Liver (tissue), 9 donors: ENCODE measurements around the gene IFIT3. TPM values are rescaled to one million over a fixed set of nuclear protein-coding genes. Genes with fewer than 3 reads are reported as not detected.

Source experiments
- DNase-seq: peaks from one replicate; pipeline ENCODE4 v3.0.0-alpha.2; 2017; ENCODE audit warnings: low spot score
- H3K27ac ChIP-seq, 2 donors: one replicate each; pipeline ENCODE4 v1.7.0; 2013; ENCODE audit warnings: inconsistent platforms in 2 of 2, low read length in 2 of 2, control low read depth in 1 of 2, low read depth in 1 of 2, mild to moderate bottlenecking in 1 of 2
- H3K27me3 ChIP-seq, 4 donors: one replicate each; pipeline versions ENCODE4 v1.6.1 to v1.7.0; 2013; ENCODE audit warnings: low read length in 3 of 4, inconsistent platforms in 1 of 4, mild to moderate bottlenecking in 1 of 4, moderate library complexity in 1 of 4; ENCODE audit not compliant: control insufficient read depth in 4 of 4, insufficient read depth in 4 of 4
- H3K36me3 ChIP-seq, 4 donors: one replicate each; pipeline versions ENCODE4 v1.6.1 to v1.7.0; 2013; ENCODE audit warnings: low read length in 3 of 4, mild to moderate bottlenecking in 3 of 4, low read depth in 1 of 4, moderate library complexity in 1 of 4; ENCODE audit not compliant: control insufficient read depth in 4 of 4, insufficient read depth in 3 of 4
- H3K4me1 ChIP-seq, 4 donors: one replicate each; pipeline versions ENCODE4 v1.6.1 to v1.7.0; 2013; ENCODE audit warnings: low read length in 3 of 4, mild to moderate bottlenecking in 3 of 4, moderate library complexity in 1 of 4; ENCODE audit not compliant: control insufficient read depth in 4 of 4, insufficient read depth in 4 of 4
- H3K4me3 ChIP-seq, 3 donors: one replicate each; pipeline versions ENCODE4 v1.6.1 to v1.7.0; 2013; ENCODE audit warnings: low read length in 3 of 3, control low read depth in 1 of 3, low read depth in 1 of 3, mild to moderate bottlenecking in 1 of 3
- H3K9ac ChIP-seq, 2 donors: one replicate each; pipeline ENCODE4 v1.7.0; 2013; ENCODE audit warnings: low read length in 2 of 2, mild to moderate bottlenecking in 2 of 2, moderate library complexity in 2 of 2, control low read depth in 1 of 2, low read depth in 1 of 2
- H3K9me3 ChIP-seq, 4 donors: one replicate each; pipeline versions ENCODE4 v1.6.1 to v1.7.0; 2013; ENCODE audit warnings: low read length in 3 of 4; ENCODE audit not compliant: control insufficient read depth in 4 of 4
- ATF3 ChIP-seq: IDR thresholded peaks from 2 replicates; pipeline ENCODE4 v1.6.1; 2016; ENCODE audit warnings: antibody characterized with exemption
- EGR1 ChIP-seq, 2 donors: IDR thresholded peaks; 2 replicates each; pipeline ENCODE4 v1.6.1; 2016 to 2018; ENCODE audit warnings: antibody characterized with exemption in 2 of 2, low read depth in 2 of 2
- FOXA1 ChIP-seq: IDR thresholded peaks from 2 replicates; pipeline ENCODE4 v1.6.1; 2016; ENCODE audit warnings: antibody characterized with exemption
- FOXA2 ChIP-seq: IDR thresholded peaks from 2 replicates; pipeline ENCODE4 v1.6.1; 2016; ENCODE audit warnings: antibody characterized with exemption
- GABPA ChIP-seq, 2 donors: IDR thresholded peaks in 1 of 2; conservative IDR thresholded peaks in 1 of 2; 2 replicates each; pipeline ENCODE4 v1.6.1; 2016; ENCODE audit warnings: antibody characterized with exemption in 2 of 2, mild to moderate bottlenecking in 1 of 2, moderate library complexity in 1 of 2
- HNF4A ChIP-seq, 2 donors: conservative IDR thresholded peaks; 2 replicates each; pipeline ENCODE4 v1.6.1; 2016; ENCODE audit warnings: antibody characterized with exemption in 2 of 2, mild to moderate bottlenecking in 2 of 2
- JUND ChIP-seq, 2 donors: IDR thresholded peaks; 2 replicates each; pipeline ENCODE4 v1.6.1; 2016; ENCODE audit warnings: antibody characterized with exemption in 2 of 2
- MAX ChIP-seq: IDR thresholded peaks from 2 replicates; pipeline ENCODE4 v1.6.1; 2016; ENCODE audit warnings: antibody characterized with exemption
- NR2F2 ChIP-seq: IDR thresholded peaks from 2 replicates; pipeline ENCODE4 v1.6.1; 2016; ENCODE audit warnings: antibody characterized with exemption
- RAD21 ChIP-seq, 2 donors: IDR thresholded peaks; 2 replicates each; pipeline ENCODE4 v1.6.1; 2016; ENCODE audit warnings: antibody characterized with exemption in 2 of 2, mild to moderate bottlenecking in 2 of 2
- REST ChIP-seq: IDR thresholded peaks from 2 replicates; pipeline ENCODE4 v1.6.1; 2016; ENCODE audit warnings: antibody characterized with exemption, mild to moderate bottlenecking
- SP1 ChIP-seq: IDR thresholded peaks from 2 replicates; pipeline ENCODE4 v1.6.1; 2018; ENCODE audit warnings: antibody characterized with exemption, mild to moderate bottlenecking
- TAF1 ChIP-seq: conservative IDR thresholded peaks from 2 replicates; pipeline ENCODE4 v1.6.1; 2016; ENCODE audit warnings: antibody characterized with exemption, mild to moderate bottlenecking
- YY1 ChIP-seq: IDR thresholded peaks from 2 replicates; pipeline ENCODE4 v1.6.1; 2016; ENCODE audit warnings: antibody characterized with exemption, mild to moderate bottlenecking
- WGBS: extraction: QIAGEN DNeasy Blood & Tissue Kit; methylation state at CpG from one replicate; pipeline ENCODE4 v1.1.7; 2013; 5-methylcytosine and 5-hydroxymethylcytosine counted together
- polyA plus RNA-seq, 2 donors: library from polyadenylated mRNA; stranded (reverse) in 1 of 2; unstranded in 1 of 2; fragments of 200-250 nt in 1 of 2; fragments of >200 nt in 1 of 2; fragmentation: Nextera tagmentation in 1 of 2; extraction: Ambion mirVana in 1 of 2; gene quantifications; one replicate each; pipeline versions ENCODE4 v1.2.1 to v1.2.3, GENCODE V29; 2013 to 2015
- total RNA-seq, 2 donors: library from RNA; depleted of rRNA; stranded (reverse); fragments of >200 nt; gene quantifications; one replicate each; pipeline ENCODE4 v1.2.3, GENCODE V29; 2014
- TF ChIP-seq, protein P1 (sequence below): fragments of 150-350 bp; IDR thresholded peaks from 2 replicates; pipeline ENCODE4 v1.5.1; 2017; ENCODE audit warnings: improper control_type of control experiment, low read depth, low read length; ENCODE audit not compliant: missing input control
- donor health status: healthy.
- donor health status: healthy.
- donor health status: healthy.
- donor health status: healthy.
- donor health status: healthy.

The IFIT3 gene
- total and polyA plus RNA-seq, 4 donors: 9.2 to 11.2 (median 10.4) TPM

DNA sequence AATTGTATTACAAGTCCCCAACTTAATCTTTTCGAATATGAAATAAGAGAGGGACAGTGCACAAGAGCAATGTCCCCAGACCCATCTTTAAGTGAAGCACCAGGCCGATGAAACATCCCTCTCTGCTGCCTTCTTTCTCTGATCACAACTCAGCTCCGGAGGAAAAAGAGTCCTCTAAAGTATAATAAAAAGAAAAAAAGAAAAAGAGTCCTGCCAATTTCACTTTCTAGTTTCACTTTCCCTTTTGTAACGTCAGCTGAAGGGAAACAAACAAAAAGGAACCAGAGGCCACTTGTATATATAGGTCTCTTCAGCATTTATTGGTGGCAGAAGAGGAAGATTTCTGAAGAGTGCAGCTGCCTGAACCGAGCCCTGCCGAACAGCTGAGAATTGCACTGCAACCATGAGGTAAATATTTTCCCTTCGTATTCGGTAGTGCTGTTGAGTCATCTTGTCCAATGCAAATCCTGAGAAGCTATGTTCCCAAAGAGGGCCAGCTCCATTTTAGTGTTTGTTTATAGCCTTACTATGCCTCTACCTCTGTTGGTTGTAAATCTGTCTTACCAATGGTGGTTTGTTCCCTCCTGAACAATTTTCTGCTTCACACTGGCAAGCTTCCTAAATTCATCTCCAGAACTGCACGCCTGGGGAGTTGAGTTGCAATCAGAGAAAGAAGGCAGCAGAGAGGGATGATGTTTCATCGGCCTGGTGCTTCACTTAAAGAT is 25.9 kb upstream of the IFIT3 start, which contains the start of gene IFIT2 (continued):
- TF ChIP-seq REST (peak; percentile 72), TAF1 (peak; percentile 95), NR2F2 (no peak), MAX (no peak), GABPA (IDR thresholded peaks at IDR 0.05 in 1 of 2, conservative IDR thresholded peaks at IDR 0.05 in 1 of 2) (no peak), RAD21 (IDR thresholded peaks at IDR 0.05) (peak in 1 of 2 donors; percentile 37), HNF4A (conservative IDR thresholded peaks at IDR 0.05) (peak in 1 of 2 donors; percentile 10)

DNA sequence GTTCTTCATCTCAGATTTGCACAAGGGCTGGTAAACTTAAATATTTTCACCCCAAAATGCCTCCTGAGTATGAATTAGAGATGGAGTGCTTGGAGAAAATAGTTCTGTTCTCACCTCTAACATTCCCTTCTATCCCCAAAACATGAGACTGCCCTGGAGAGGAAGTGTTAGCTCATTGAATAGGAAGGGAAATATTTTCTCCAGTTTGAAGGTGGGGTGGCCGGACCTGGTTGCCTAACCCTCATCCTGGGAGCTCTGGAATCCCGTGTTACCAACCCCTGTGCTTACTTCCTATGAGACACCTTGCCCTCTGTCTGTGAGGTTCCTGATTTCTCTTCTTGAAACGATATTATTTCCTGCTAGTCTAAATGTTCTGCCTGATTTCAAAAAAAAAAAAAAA is 25.2 kb upstream of the IFIT3 start:
- Histone ChIP-seq H3K4me3 (peak overlapping the region; percentile 53 to 82 (median 78)), H3K9ac (peak overlapping the region; percentile 58 to 99)

DNA sequence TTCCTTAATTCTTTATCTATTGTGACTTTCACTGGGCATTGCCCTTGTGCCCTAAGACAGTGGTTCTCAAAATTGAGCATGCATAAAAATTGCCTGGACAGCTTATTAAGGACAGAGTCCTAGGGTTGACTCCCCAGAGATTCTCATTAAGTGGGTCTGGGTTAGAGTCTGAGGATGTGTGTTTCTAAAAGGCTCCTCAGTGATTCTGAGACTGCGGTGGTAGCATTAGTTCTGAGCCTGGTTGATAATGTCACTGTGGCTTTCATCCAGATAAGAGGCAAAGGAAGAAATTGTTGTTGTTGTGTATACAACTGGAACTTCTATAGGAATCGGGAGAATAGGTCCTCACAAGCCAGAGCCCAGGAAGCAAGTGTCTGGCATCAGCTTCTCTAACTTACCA is 24.6 kb upstream of the IFIT3 start:
- Histone ChIP-seq H3K9me3 (no peaks in the 10 kb centered on the region), H3K27me3 (no peaks in the 10 kb centered on the region), H3K36me3 (peaks cover 5 to 19% (median 16%) of the 10 kb centered on the region in 4 donors), H3K4me3 (peak overlapping the region; percentile 33 to 82 (median 53)), H3K27ac (peak overlapping the region; percentile 69 to 92), H3K4me1 (peaks cover 1 to 26% (median 25%) of the 10 kb centered on the region in 4 donors), H3K9ac (peak overlapping the region; percentile 58 to 99)
- TF ChIP-seq FOXA1 (no peak), REST (no peak), HNF4A (conservative IDR thresholded peaks at IDR 0.05) (no peak), EGR1 (IDR thresholded peaks at IDR 0.05; ENCODE audit: low read depth in 2 of 2) (no peak)
- no peak for DNase-seq
- 46% methylated on average over 2 of the region's 2 CpGs for WGBS

More for the DNA sequence above, 25.2 kb upstream of the IFIT3 start:
- Histone ChIP-seq H3K36me3 (peaks cover 5 to 15% (median 13%) of the 10 kb centered on the region in 4 donors), H3K9me3 (no peaks in the 10 kb centered on the region), H3K27ac (peak overlapping the region; percentile 69 to 92), H3K27me3 (no peaks in the 10 kb centered on the region), H3K4me1 (peaks cover 1 to 26% (median 25%) of the 10 kb centered on the region in 4 donors)
- TF ChIP-seq SP1 (no peak), YY1 (no peak), HNF4A (conservative IDR thresholded peaks at IDR 0.05) (no peak), ATF3 (no peak), FOXA2 (no peak), RAD21 (IDR thresholded peaks at IDR 0.05) (no peak), JUND (IDR thresholded peaks at IDR 0.05) (no peak)
- TF ChIP-seq, protein P1, sequence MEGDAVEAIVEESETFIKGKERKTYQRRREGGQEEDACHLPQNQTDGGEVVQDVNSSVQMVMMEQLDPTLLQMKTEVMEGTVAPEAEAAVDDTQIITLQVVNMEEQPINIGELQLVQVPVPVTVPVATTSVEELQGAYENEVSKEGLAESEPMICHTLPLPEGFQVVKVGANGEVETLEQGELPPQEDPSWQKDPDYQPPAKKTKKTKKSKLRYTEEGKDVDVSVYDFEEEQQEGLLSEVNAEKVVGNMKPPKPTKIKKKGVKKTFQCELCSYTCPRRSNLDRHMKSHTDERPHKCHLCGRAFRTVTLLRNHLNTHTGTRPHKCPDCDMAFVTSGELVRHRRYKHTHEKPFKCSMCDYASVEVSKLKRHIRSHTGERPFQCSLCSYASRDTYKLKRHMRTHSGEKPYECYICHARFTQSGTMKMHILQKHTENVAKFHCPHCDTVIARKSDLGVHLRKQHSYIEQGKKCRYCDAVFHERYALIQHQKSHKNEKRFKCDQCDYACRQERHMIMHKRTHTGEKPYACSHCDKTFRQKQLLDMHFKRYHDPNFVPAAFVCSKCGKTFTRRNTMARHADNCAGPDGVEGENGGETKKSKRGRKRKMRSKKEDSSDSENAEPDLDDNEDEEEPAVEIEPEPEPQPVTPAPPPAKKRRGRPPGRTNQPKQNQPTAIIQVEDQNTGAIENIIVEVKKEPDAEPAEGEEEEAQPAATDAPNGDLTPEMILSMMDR: no peak
- no peak for DNase-seq
- WGBS: 5% methylated on average over 3 of the region's 3 CpGs
